Measurements from ENCODE around the gene POC1B.
A peak's percentile ranks its signal among the peaks of the same experiment; 100 is the strongest.

The POC1B gene

GRCh38 chr12:89513544-89513943 is 12.3 kb downstream of the POC1B start:
- Histone ChIP-seq H3K4me3 (ENCODE audit: low read depth in 1 of 2, low read length in 2 of 2) (no peak overlapping the region), H3K27me3 (ENCODE audit: low read depth, low read length) (no peaks in the 10 kb centered on the region), H3K4me1 (ENCODE audit: control insufficient read depth in 1 of 2, insufficient read depth in 2 of 2, low read length in 2 of 2) (no peaks in the 10 kb centered on the region), H3K9me3 (ENCODE audit: control insufficient read depth in 1 of 2, low read length in 2 of 2) (no peaks in the 10 kb centered on the region), H3K27ac (ENCODE audit: low read length) (no peak overlapping the region), H3K36me3 (ENCODE audit: control insufficient read depth in 1 of 2, insufficient read depth in 2 of 2, low read length in 2 of 2) (no peaks in the 10 kb centered on the region)

- Histone ChIP-seq H3K27me3 (ENCODE audit: low read depth, low read length) (no peaks in the 10 kb centered on the region), H3K4me1 (ENCODE audit: control insufficient read depth in 1 of 2, insufficient read depth in 2 of 2, low read length in 2 of 2) (no peaks in the 10 kb centered on the region), H3K4me3 (ENCODE audit: low read depth in 1 of 2, low read length in 2 of 2) (no peak overlapping the region), H3K36me3 (ENCODE audit: control insufficient read depth in 1 of 2, insufficient read depth in 2 of 2, low read length in 2 of 2) (no peaks in the 10 kb centered on the region), H3K27ac (ENCODE audit: low read length) (peak overlapping the region; percentile 13), H3K9me3 (ENCODE audit: control insufficient read depth in 1 of 2, low read length in 2 of 2) (no peaks in the 10 kb centered on the region)
Measured at GRCh38 chr12:89507015-89507824, 18.6 kb downstream of the POC1B start.

- peak overlapping the region; percentile 67 for H3K27ac ChIP-seq (ENCODE audit: low read length)
- no peak overlapping the region for H3K4me3 ChIP-seq (ENCODE audit: low read depth in 1 of 2, low read length in 2 of 2)
- H3K4me1 ChIP-seq (ENCODE audit: control insufficient read depth in 1 of 2, insufficient read depth in 2 of 2, low read length in 2 of 2), result no peaks in the 10 kb centered on the region
- H3K36me3 ChIP-seq (ENCODE audit: control insufficient read depth in 1 of 2, insufficient read depth in 2 of 2, low read length in 2 of 2), result no peaks in the 10 kb centered on the region
- no peaks in the 10 kb centered on the region for H3K9me3 ChIP-seq (ENCODE audit: control insufficient read depth in 1 of 2, low read length in 2 of 2)
- no peaks in the 10 kb centered on the region for H3K27me3 ChIP-seq (ENCODE audit: low read depth, low read length)
Measured at GRCh38 chr12:89506050-89506449, 19.8 kb downstream of the POC1B start.

GRCh38 chr12:89504560-89505346 is 21.1 kb downstream of the POC1B start:
- no peaks in the 10 kb centered on the region for H3K27me3 ChIP-seq (ENCODE audit: low read depth, low read length)
- H3K4me1 ChIP-seq (ENCODE audit: control insufficient read depth in 1 of 2, insufficient read depth in 2 of 2, low read length in 2 of 2), result no peaks in the 10 kb centered on the region
- no peaks in the 10 kb centered on the region for H3K9me3 ChIP-seq (ENCODE audit: control insufficient read depth in 1 of 2, low read length in 2 of 2)
- no peak overlapping the region for H3K4me3 ChIP-seq (ENCODE audit: low read depth in 1 of 2, low read length in 2 of 2)
- no peak overlapping the region for H3K27ac ChIP-seq (ENCODE audit: low read length)
- no peaks in the 10 kb centered on the region for H3K36me3 ChIP-seq (ENCODE audit: control insufficient read depth in 1 of 2, insufficient read depth in 2 of 2, low read length in 2 of 2)

GRCh38 chr12:89501793-89502192 is 24.1 kb downstream of the POC1B start:
- no peaks in the 10 kb centered on the region for H3K36me3 ChIP-seq (ENCODE audit: control insufficient read depth in 1 of 2, insufficient read depth in 2 of 2, low read length in 2 of 2)
- H3K27ac ChIP-seq (ENCODE audit: low read length), result no peak overlapping the region
- no peaks in the 10 kb centered on the region for H3K4me1 ChIP-seq (ENCODE audit: control insufficient read depth in 1 of 2, insufficient read depth in 2 of 2, low read length in 2 of 2)
- H3K4me3 ChIP-seq (ENCODE audit: low read depth in 1 of 2, low read length in 2 of 2), result no peak overlapping the region
- H3K27me3 ChIP-seq (ENCODE audit: low read depth, low read length), result no peaks in the 10 kb centered on the region
- H3K9me3 ChIP-seq (ENCODE audit: control insufficient read depth in 1 of 2, low read length in 2 of 2), result no peaks in the 10 kb centered on the region

- no peaks in the 10 kb centered on the region for H3K36me3 ChIP-seq (ENCODE audit: control insufficient read depth in 1 of 2, insufficient read depth in 2 of 2, low read length in 2 of 2)
- no peak overlapping the region for H3K27ac ChIP-seq (ENCODE audit: low read length)
- no peaks in the 10 kb centered on the region for H3K27me3 ChIP-seq (ENCODE audit: low read depth, low read length)
- H3K4me3 ChIP-seq (ENCODE audit: low read depth in 1 of 2, low read length in 2 of 2), result no peak overlapping the region
- no peaks in the 10 kb centered on the region for H3K4me1 ChIP-seq (ENCODE audit: control insufficient read depth in 1 of 2, insufficient read depth in 2 of 2, low read length in 2 of 2)
- no peaks in the 10 kb centered on the region for H3K9me3 ChIP-seq (ENCODE audit: control insufficient read depth in 1 of 2, low read length in 2 of 2)
Measured at GRCh38 chr12:89499857-89500256, 26.0 kb downstream of the POC1B start.

- Histone ChIP-seq H3K36me3 (ENCODE audit: control insufficient read depth in 1 of 2, insufficient read depth in 2 of 2, low read length in 2 of 2) (peaks cover 0 to 4% of the 10 kb centered on the region in 2 donors), H3K4me3 (ENCODE audit: low read depth in 1 of 2, low read length in 2 of 2) (no peak overlapping the region), H3K4me1 (ENCODE audit: control insufficient read depth in 1 of 2, insufficient read depth in 2 of 2, low read length in 2 of 2) (no peaks in the 10 kb centered on the region), H3K9me3 (ENCODE audit: control insufficient read depth in 1 of 2, low read length in 2 of 2) (no peaks in the 10 kb centered on the region), H3K27ac (ENCODE audit: low read length) (peak overlapping the region; percentile 25), H3K27me3 (ENCODE audit: low read depth, low read length) (no peaks in the 10 kb centered on the region)
Measured at GRCh38 chr12:89497467-89497866, 28.4 kb downstream of the POC1B start.

GRCh38 chr12:89497005-89497404 is 28.8 kb downstream of the POC1B start:
- Histone ChIP-seq H3K4me3 (ENCODE audit: low read depth in 1 of 2, low read length in 2 of 2) (no peak overlapping the region), H3K9me3 (ENCODE audit: control insufficient read depth in 1 of 2, low read length in 2 of 2) (no peaks in the 10 kb centered on the region), H3K27ac (ENCODE audit: low read length) (peak overlapping the region; percentile 15), H3K4me1 (ENCODE audit: control insufficient read depth in 1 of 2, insufficient read depth in 2 of 2, low read length in 2 of 2) (no peaks in the 10 kb centered on the region), H3K36me3 (ENCODE audit: control insufficient read depth in 1 of 2, insufficient read depth in 2 of 2, low read length in 2 of 2) (peaks cover 0 to 4% of the 10 kb centered on the region in 2 donors), H3K27me3 (ENCODE audit: low read depth, low read length) (no peaks in the 10 kb centered on the region)

GRCh38 chr12:89494411-89495231 is 31.2 kb downstream of the POC1B start:
- Histone ChIP-seq H3K4me1 (ENCODE audit: control insufficient read depth in 1 of 2, insufficient read depth in 2 of 2, low read length in 2 of 2) (no peaks in the 10 kb centered on the region), H3K4me3 (ENCODE audit: low read depth in 1 of 2, low read length in 2 of 2) (no peak overlapping the region), H3K27me3 (ENCODE audit: low read depth, low read length) (no peaks in the 10 kb centered on the region), H3K9me3 (ENCODE audit: control insufficient read depth in 1 of 2, low read length in 2 of 2) (no peaks in the 10 kb centered on the region), H3K36me3 (ENCODE audit: control insufficient read depth in 1 of 2, insufficient read depth in 2 of 2, low read length in 2 of 2) (peaks cover 12 to 16% of the 10 kb centered on the region in 2 donors), H3K27ac (ENCODE audit: low read length) (no peak overlapping the region)

GRCh38 chr12:89493670-89494302 is 32.1 kb downstream of the POC1B start:
- Histone ChIP-seq H3K36me3 (ENCODE audit: control insufficient read depth in 1 of 2, insufficient read depth in 2 of 2, low read length in 2 of 2) (peaks cover 17% of the 10 kb centered on the region in 2 donors), H3K27me3 (ENCODE audit: low read depth, low read length) (no peaks in the 10 kb centered on the region), H3K4me1 (ENCODE audit: control insufficient read depth in 1 of 2, insufficient read depth in 2 of 2, low read length in 2 of 2) (no peaks in the 10 kb centered on the region), H3K4me3 (ENCODE audit: low read depth in 1 of 2, low read length in 2 of 2) (no peak overlapping the region), H3K9me3 (ENCODE audit: control insufficient read depth in 1 of 2, low read length in 2 of 2) (no peaks in the 10 kb centered on the region), H3K27ac (ENCODE audit: low read length) (no peak overlapping the region)

- Histone ChIP-seq H3K27me3 (ENCODE audit: low read depth, low read length) (no peaks in the 10 kb centered on the region), H3K36me3 (ENCODE audit: control insufficient read depth in 1 of 2, insufficient read depth in 2 of 2, low read length in 2 of 2) (peaks cover 17% of the 10 kb centered on the region in 2 donors), H3K4me3 (ENCODE audit: low read depth in 1 of 2, low read length in 2 of 2) (no peak overlapping the region), H3K4me1 (ENCODE audit: control insufficient read depth in 1 of 2, insufficient read depth in 2 of 2, low read length in 2 of 2) (no peaks in the 10 kb centered on the region), H3K9me3 (ENCODE audit: control insufficient read depth in 1 of 2, low read length in 2 of 2) (no peaks in the 10 kb centered on the region), H3K27ac (ENCODE audit: low read length) (no peak overlapping the region)
Measured at GRCh38 chr12:89492883-89493282, 33.0 kb downstream of the POC1B start.

All from muscle layer of duodenum (tissue), 2 donors.